NB4 (cell line): ENCODE results near the gene CDC7.

Experiments
- CTCF ChIP-seq: IDR thresholded peaks from one replicate; pipeline ENCODE4 v1.5.1; 2012; ENCODE audit warnings: low read depth, low read length
- MAX ChIP-seq: IDR thresholded peaks from 2 replicates; pipeline ENCODE4 v1.6.1; 2011; ENCODE audit warnings: low read depth, low read length
- MYC ChIP-seq: IDR thresholded peaks from 2 replicates; pipeline ENCODE4 v1.6.1; 2011; ENCODE audit warnings: low read depth, low read length
- POLR2A ChIP-seq: IDR thresholded peaks from 2 replicates; pipeline ENCODE4 v1.6.1; 2011; ENCODE audit warnings: mild to moderate bottlenecking; ENCODE audit not compliant: insufficient read length; ENCODE audit errors: extremely low read depth

GRCh38 chr1:91455334-91455733 lies 45.3 kb upstream of the CDC7 start:
- TF ChIP-seq POLR2A: no peak
- TF ChIP-seq MAX: no peak
- TF ChIP-seq CTCF: no peak
- no peak for TF ChIP-seq MYC
